ENCODE data around the gene MOK. TPM values are rescaled to one million over a fixed set of nuclear protein-coding genes. Genes with fewer than 3 reads are reported as not detected.

Gene MOK
- total and polyA plus RNA-seq, 4 experiments from 2014 or later: 0.73 to 1.4 (median 1.3) TPM; not detected in 1

- CTCF ChIA-PET (ENCODE audit: partially characterized antibody): interaction anchor here (0.8 to 2.4 kb wide), 2 partner anchors 35 to 80 kb away, joined by 3 to 24 read pairs; no protein-coding TSS in a partner anchor
- no peaks in the 10 kb centered on the region for H3K36me3 ChIP-seq (ENCODE audit: insufficient read depth, low read length)
- POLR2A ChIA-PET (ENCODE audit: partially characterized antibody): no interaction called here
- H3K27me3 ChIP-seq (ENCODE audit: insufficient read depth, low read length): no peaks in the 10 kb centered on the region
- no peak overlapping the region for H3K27ac ChIP-seq (ENCODE audit: low read depth, low read length)
- Mint-ChIP-seq H3K27me3 (no peaks in the 10 kb centered on the region), H3K4me1 (no peaks in the 10 kb centered on the region), H3K9me3 (no peaks in the 10 kb centered on the region), H3K36me3 (no peaks in the 10 kb centered on the region), H3K4me3 (no peak overlapping the region), H3K27ac (no peak overlapping the region)
- no peak overlapping the region for H3K4me3 ChIP-seq (ENCODE audit: low read length in 2 of 2)
- intact Hi-C loops (cut with micrococcal nuclease): no loop called here
- no peaks in the 10 kb centered on the region for H3K4me1 ChIP-seq (ENCODE audit: insufficient read depth, low read length)
- H3K9me3 ChIP-seq (ENCODE audit: control insufficient read depth in 1 of 2, low read length in 2 of 2): no peaks in the 10 kb centered on the region
- no peak for DNase-seq
Measured at GRCh38 chr14:102236026-102236425, 68.9 kb downstream of the MOK start.

- Mint-ChIP-seq H3K4me3 (no peak overlapping the region), H3K9me3 (no peaks in the 10 kb centered on the region), H3K36me3 (no peaks in the 10 kb centered on the region), H3K27me3 (no peaks in the 10 kb centered on the region), H3K27ac (no peak overlapping the region), H3K4me1 (no peaks in the 10 kb centered on the region)
- no peak overlapping the region for H3K4me3 ChIP-seq (ENCODE audit: low read length in 2 of 2)
- CTCF ChIA-PET (ENCODE audit: partially characterized antibody): interaction anchor here (2.4 kb wide), 1 partner anchor 80 kb away, joined by 24 read pairs; no protein-coding TSS in a partner anchor
- no peak overlapping the region for H3K27ac ChIP-seq (ENCODE audit: low read depth, low read length)
- POLR2A ChIA-PET (ENCODE audit: partially characterized antibody): no interaction called here
- H3K9me3 ChIP-seq (ENCODE audit: control insufficient read depth in 1 of 2, low read length in 2 of 2): no peaks in the 10 kb centered on the region
- DNase-seq: peak; percentile 62 to 72 (median 67)
- intact Hi-C loops (cut with micrococcal nuclease): loop anchor here (1.0 kb wide), 1 partner anchor 79 kb away; no protein-coding TSS in a partner anchor
- H3K4me1 ChIP-seq (ENCODE audit: insufficient read depth, low read length): no peaks in the 10 kb centered on the region
- H3K36me3 ChIP-seq (ENCODE audit: insufficient read depth, low read length): no peaks in the 10 kb centered on the region
- no peaks in the 10 kb centered on the region for H3K27me3 ChIP-seq (ENCODE audit: insufficient read depth, low read length)
Measured at GRCh38 chr14:102235275-102235897, 69.6 kb downstream of the MOK start.

GRCh38 chr14:102234331-102235264 lies 70.4 kb downstream of the MOK start:
- H3K27me3 Mint-ChIP-seq: no peaks in the 10 kb centered on the region
- intact Hi-C loops (cut with micrococcal nuclease): loop anchor here (1.0 kb wide), 1 partner anchor 80 kb away; no protein-coding TSS in a partner anchor
- H3K9me3 Mint-ChIP-seq: no peaks in the 10 kb centered on the region
- H3K36me3 Mint-ChIP-seq: no peaks in the 10 kb centered on the region
- Histone ChIP-seq H3K4me3 (ENCODE audit: low read length in 2 of 2) (no peak overlapping the region), H3K27ac (ENCODE audit: low read depth, low read length) (no peak overlapping the region), H3K9me3 (ENCODE audit: control insufficient read depth in 1 of 2, low read length in 2 of 2) (no peaks in the 10 kb centered on the region), H3K36me3 (ENCODE audit: insufficient read depth, low read length) (no peaks in the 10 kb centered on the region), H3K4me1 (ENCODE audit: insufficient read depth, low read length) (no peaks in the 10 kb centered on the region), H3K27me3 (ENCODE audit: insufficient read depth, low read length) (no peaks in the 10 kb centered on the region)
- ChIA-PET POLR2A (ENCODE audit: partially characterized antibody) (no interaction called here), CTCF (ENCODE audit: partially characterized antibody) (interaction anchor here (1.6 kb wide), 1 partner anchor 22 kb away, joined by 3 read pairs; no protein-coding TSS in a partner anchor)
- H3K4me1 Mint-ChIP-seq: no peaks in the 10 kb centered on the region
- H3K4me3 Mint-ChIP-seq: no peak overlapping the region
- no peak overlapping the region for H3K27ac Mint-ChIP-seq
- no peak for DNase-seq

- no peaks in the 10 kb centered on the region for H3K36me3 ChIP-seq (ENCODE audit: insufficient read depth, low read length)
- Mint-ChIP-seq H3K36me3 (no peaks in the 10 kb centered on the region), H3K4me1 (no peaks in the 10 kb centered on the region), H3K4me3 (no peak overlapping the region), H3K9me3 (no peaks in the 10 kb centered on the region), H3K27me3 (no peaks in the 10 kb centered on the region), H3K27ac (no peak overlapping the region)
- intact Hi-C loops (cut with micrococcal nuclease): no loop called here
- ChIA-PET POLR2A (ENCODE audit: partially characterized antibody) (no interaction called here), CTCF (ENCODE audit: partially characterized antibody) (interaction anchor here (0.5 to 1.9 kb wide), 3 partner anchors 20 to 81 kb away, joined by 3 to 6 read pairs (median 3); no protein-coding TSS in a partner anchor)
- H3K4me1 ChIP-seq (ENCODE audit: insufficient read depth, low read length): no peaks in the 10 kb centered on the region
- DNase-seq: no peak
- H3K27me3 ChIP-seq (ENCODE audit: insufficient read depth, low read length): no peaks in the 10 kb centered on the region
- no peak overlapping the region for H3K27ac ChIP-seq (ENCODE audit: low read depth, low read length)
- H3K4me3 ChIP-seq (ENCODE audit: low read length in 2 of 2): no peak overlapping the region
- H3K9me3 ChIP-seq (ENCODE audit: control insufficient read depth in 1 of 2, low read length in 2 of 2): no peaks in the 10 kb centered on the region
Measured at GRCh38 chr14:102233081-102233480, 71.9 kb downstream of the MOK start.

GRCh38 chr14:102232348-102232625 lies 72.7 kb downstream of the MOK start:
- intact Hi-C loops (cut with micrococcal nuclease): no loop called here
- Histone ChIP-seq H3K9me3 (ENCODE audit: control insufficient read depth in 1 of 2, low read length in 2 of 2) (no peaks in the 10 kb centered on the region), H3K27ac (ENCODE audit: low read depth, low read length) (no peak overlapping the region), H3K36me3 (ENCODE audit: insufficient read depth, low read length) (no peaks in the 10 kb centered on the region), H3K4me1 (ENCODE audit: insufficient read depth, low read length) (no peaks in the 10 kb centered on the region), H3K4me3 (ENCODE audit: low read length in 2 of 2) (no peak overlapping the region), H3K27me3 (ENCODE audit: insufficient read depth, low read length) (no peaks in the 10 kb centered on the region)
- Mint-ChIP-seq H3K9me3 (no peaks in the 10 kb centered on the region), H3K27me3 (no peaks in the 10 kb centered on the region), H3K4me1 (no peaks in the 10 kb centered on the region), H3K36me3 (no peaks in the 10 kb centered on the region), H3K4me3 (no peak overlapping the region), H3K27ac (no peak overlapping the region)
- POLR2A ChIA-PET (ENCODE audit: partially characterized antibody): no interaction called here
- CTCF ChIA-PET (ENCODE audit: partially characterized antibody): interaction anchor here (1.9 kb wide), 1 partner anchor 82 kb away, joined by 6 read pairs; no protein-coding TSS in a partner anchor
- DNase-seq: no peak

GRCh38 chr14:102231476-102232347 lies 73.3 kb downstream of the MOK start:
- no peaks in the 10 kb centered on the region for H3K9me3 Mint-ChIP-seq
- no peaks in the 10 kb centered on the region for H3K36me3 Mint-ChIP-seq
- no peaks in the 10 kb centered on the region for H3K4me1 ChIP-seq (ENCODE audit: insufficient read depth, low read length)
- H3K27me3 Mint-ChIP-seq: no peaks in the 10 kb centered on the region
- no peaks in the 10 kb centered on the region for H3K9me3 ChIP-seq (ENCODE audit: control insufficient read depth in 1 of 2, low read length in 2 of 2)
- no peak overlapping the region for H3K4me3 Mint-ChIP-seq
- DNase-seq: no peak
- no peak overlapping the region for H3K27ac ChIP-seq (ENCODE audit: low read depth, low read length)
- POLR2A ChIA-PET (ENCODE audit: partially characterized antibody): no interaction called here
- H3K36me3 ChIP-seq (ENCODE audit: insufficient read depth, low read length): no peaks in the 10 kb centered on the region
- no peak overlapping the region for H3K4me3 ChIP-seq (ENCODE audit: low read length in 2 of 2)
- H3K4me1 Mint-ChIP-seq: no peaks in the 10 kb centered on the region
- intact Hi-C loops (cut with micrococcal nuclease): no loop called here
- H3K27ac Mint-ChIP-seq: no peak overlapping the region
- CTCF ChIA-PET (ENCODE audit: partially characterized antibody): interaction anchor here (1.9 kb wide), 1 partner anchor 82 kb away, joined by 6 read pairs; no protein-coding TSS in a partner anchor
- H3K27me3 ChIP-seq (ENCODE audit: insufficient read depth, low read length): no peaks in the 10 kb centered on the region
